K562 (cell line): ENCODE measurements around the gene FOXF2. TPM values are rescaled to one million over a fixed set of nuclear protein-coding genes. Genes with fewer than 3 reads are reported as not detected.

ENCODE experiments used
- CBFA2T2 ChIP-seq: fragments of 450-650 bp; conservative IDR thresholded peaks from 2 replicates; pipeline ENCODE4 v1.6.1; 2017; ENCODE audit warnings: mild to moderate bottlenecking
- MBD2 ChIP-seq: sonication (generic); IDR thresholded peaks from 2 replicates; pipeline ENCODE4 v1.6.1; 2016; ENCODE audit warnings: low read depth, borderline replicate concordance
- PHB2 ChIP-seq: fragments of 450-650 bp; IDR thresholded peaks from 2 replicates; pipeline ENCODE4 v1.6.1; 2017; ENCODE audit warnings: low read depth
- PYGO2 ChIP-seq: fragments of 450-650 bp; IDR thresholded peaks from 2 replicates; pipeline ENCODE4 v1.6.1; 2016; ENCODE audit warnings: mild to moderate bottlenecking, missing genetic modification characterization, moderate library complexity, missing compliant biosample characterization
- TRIM28 ChIP-seq: fragments of 450-650 bp; IDR thresholded peaks from 2 replicates; pipeline ENCODE4 v1.6.1; 2017
- polyA plus RNA-seq, 8 experiments: library from polyadenylated mRNA; depleted of rRNA in 4 of 8; stranded (reverse) in 5 of 8; unstranded in 3 of 8; fragments of >200 nt; fragmentation: Nextera tagmentation in 2 of 8; fragmentation: Illumina TruSeq in 1 of 8; extraction: Ambion mirVana in 2 of 8; extraction: Trizol in 1 of 8; gene quantifications; 2 replicates each; pipeline versions ENCODE4 v1.2.1 to v1.2.3, GENCODE V29; 2011 to 2014; ENCODE audit warnings: inconsistent platforms in 1 of 8, missing spikeins in 1 of 8
- total RNA-seq, 7 experiments: library from RNA; depleted of rRNA in 6 of 7; stranded (reverse); fragments of >200 nt in 6 of 7; fragmentation: Illumina TruSeq in 2 of 7; extraction: Trizol in 2 of 7; gene quantifications; 2 replicates each; pipeline versions ENCODE4 v1.2.1 to v1.2.3, GENCODE V29; 2011 to 2021; ENCODE audit warnings: low replicate concordance in 1 of 7
- TF ChIP-seq, protein P1 (sequence below): sonication (generic); formaldehyde crosslinking; IDR thresholded peaks from 2 replicates; pipeline ENCODE4 v1.8.1; 2023; ENCODE audit warnings: mild to moderate bottlenecking, missing genetic modification reagents
- TF ChIP-seq, protein P2 (sequence below): fragments of 150-350 bp; conservative IDR thresholded peaks from 2 replicates; pipeline ENCODE4 v1.6.1; 2014; ENCODE audit warnings: low read length

Gene FOXF2
- total and polyA plus RNA-seq, 9 of the 15 experiments (the other 6 are each of a cell fraction or from before 2014, with no cell fraction given), result not detected

DNA sequence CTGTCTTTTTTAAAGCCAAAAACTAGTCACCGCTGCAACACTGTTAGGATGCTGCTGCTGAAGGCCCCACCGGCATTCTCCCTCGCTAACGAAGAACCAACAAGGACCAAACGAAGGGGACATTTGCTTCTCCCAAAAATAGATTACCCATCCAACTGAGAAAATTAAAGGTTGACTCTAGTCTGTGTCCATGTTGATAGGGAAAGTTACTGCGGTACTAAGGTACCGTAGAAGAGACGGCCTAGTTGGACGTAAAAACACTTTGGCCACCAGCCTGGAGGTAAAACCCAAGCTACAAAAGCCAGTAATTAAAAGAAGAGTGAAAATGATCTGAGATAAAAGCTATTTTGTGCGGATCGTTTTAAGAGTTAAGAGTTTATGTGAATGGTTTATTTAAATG is 11.8 kb upstream of the FOXF2 start (continued):
- TF ChIP-seq PYGO2 (no peak), PHB2 (no peak), CBFA2T2 (no peak), TRIM28 (no peak), MBD2 (no peak)
- TF ChIP-seq, protein P1, sequence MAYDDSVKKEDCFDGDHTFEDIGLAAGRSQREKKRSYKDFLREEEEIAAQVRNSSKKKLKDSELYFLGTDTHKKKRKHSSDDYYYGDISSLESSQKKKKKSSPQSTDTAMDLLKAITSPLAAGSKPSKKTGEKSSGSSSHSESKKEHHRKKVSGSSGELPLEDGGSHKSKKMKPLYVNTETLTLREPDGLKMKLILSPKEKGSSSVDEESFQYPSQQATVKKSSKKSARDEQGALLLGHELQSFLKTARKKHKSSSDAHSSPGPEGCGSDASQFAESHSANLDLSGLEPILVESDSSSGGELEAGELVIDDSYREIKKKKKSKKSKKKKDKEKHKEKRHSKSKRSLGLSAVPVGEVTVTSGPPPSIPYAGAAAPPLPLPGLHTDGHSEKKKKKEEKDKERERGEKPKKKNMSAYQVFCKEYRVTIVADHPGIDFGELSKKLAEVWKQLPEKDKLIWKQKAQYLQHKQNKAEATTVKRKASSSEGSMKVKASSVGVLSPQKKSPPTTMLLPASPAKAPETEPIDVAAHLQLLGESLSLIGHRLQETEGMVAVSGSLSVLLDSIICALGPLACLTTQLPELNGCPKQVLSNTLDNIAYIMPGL (CRISPR knock-in tag), result no peak
- TF ChIP-seq, protein P2, sequence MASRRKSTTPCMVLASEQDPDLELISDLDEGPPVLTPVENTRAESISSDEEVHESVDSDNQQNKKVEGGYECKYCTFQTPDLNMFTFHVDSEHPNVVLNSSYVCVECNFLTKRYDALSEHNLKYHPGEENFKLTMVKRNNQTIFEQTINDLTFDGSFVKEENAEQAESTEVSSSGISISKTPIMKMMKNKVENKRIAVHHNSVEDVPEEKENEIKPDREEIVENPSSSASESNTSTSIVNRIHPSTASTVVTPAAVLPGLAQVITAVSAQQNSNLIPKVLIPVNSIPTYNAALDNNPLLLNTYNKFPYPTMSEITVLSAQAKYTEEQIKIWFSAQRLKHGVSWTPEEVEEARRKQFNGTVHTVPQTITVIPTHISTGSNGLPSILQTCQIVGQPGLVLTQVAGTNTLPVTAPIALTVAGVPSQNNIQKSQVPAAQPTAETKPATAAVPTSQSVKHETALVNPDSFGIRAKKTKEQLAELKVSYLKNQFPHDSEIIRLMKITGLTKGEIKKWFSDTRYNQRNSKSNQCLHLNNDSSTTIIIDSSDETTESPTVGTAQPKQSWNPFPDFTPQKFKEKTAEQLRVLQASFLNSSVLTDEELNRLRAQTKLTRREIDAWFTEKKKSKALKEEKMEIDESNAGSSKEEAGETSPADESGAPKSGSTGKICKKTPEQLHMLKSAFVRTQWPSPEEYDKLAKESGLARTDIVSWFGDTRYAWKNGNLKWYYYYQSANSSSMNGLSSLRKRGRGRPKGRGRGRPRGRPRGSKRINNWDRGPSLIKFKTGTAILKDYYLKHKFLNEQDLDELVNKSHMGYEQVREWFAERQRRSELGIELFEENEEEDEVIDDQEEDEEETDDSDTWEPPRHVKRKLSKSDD, result no peak
- TF ChIP-seq, all 486 proteins: peak for 0
